Activated CD4-positive, alpha-beta T cell treated with anti-CD3 and anti-CD28 coated beads for 36 hours (primary cell): ENCODE measurements around the gene GNG8. TPM values are rescaled to one million over a fixed set of nuclear protein-coding genes. Genes with fewer than 3 reads are reported as not detected.

Source experiments
- ATAC-seq: fragments of 200-7000 bp; cut with Tn5 transposase; one replicate; pipeline ENCODE4 v1.10.0; 2021; ENCODE audit warnings: mild to moderate bottlenecking, moderate library complexity
- CTCF ChIA-PET: fragments of 350-600 bp; sonication (Branson Sonifier 250); formaldehyde crosslinking; loops from one replicate; lab custom pipeline; 2021; ENCODE audit warnings: antibody characterized with exemption; lab: Charles Lee
- POLR2A ChIA-PET: fragments of 350-600 bp; sonication (Branson Sonifier 250); formaldehyde crosslinking; loops from one replicate; lab custom pipeline; 2021; ENCODE audit warnings: antibody characterized with exemption, inconsistent platforms; lab: Charles Lee
- DNase-seq: peaks from one replicate; pipeline ENCODE4 v3.0.0-alpha.2; 2020
- H3K27ac Mint-ChIP-seq: one replicate; pipeline ENCODE4 v1.8.0; 2021; ENCODE audit warnings: mixed read lengths
- H3K27me3 Mint-ChIP-seq: one replicate; pipeline ENCODE4 v1.8.0; 2021; ENCODE audit warnings: mixed read lengths
- H3K36me3 Mint-ChIP-seq: one replicate; pipeline ENCODE4 v1.8.0; 2021; ENCODE audit warnings: low read depth, mixed read lengths
- H3K4me1 Mint-ChIP-seq: one replicate; pipeline ENCODE4 v1.8.0; 2021; ENCODE audit warnings: mixed read lengths
- H3K4me3 Mint-ChIP-seq: one replicate; pipeline ENCODE4 v1.8.0; 2021; ENCODE audit warnings: mild to moderate bottlenecking, moderate library complexity, mixed read lengths
- H3K9me3 Mint-ChIP-seq: one replicate; pipeline ENCODE4 v1.8.0; 2021; ENCODE audit warnings: low read depth, mixed read lengths
- intact Hi-C, 2 experiments: fragments of 100-400 bp; cut with DNase I in 1 of 2; cut with micrococcal nuclease in 1 of 2; formaldehyde crosslinking; loops; one replicate each; pipeline versions ENCODE4 v1.14.2 to v1.15.1; 2022 to 2024; cut with DNase I, micrococcal nuclease
- total RNA-seq, 2 experiments: library from RNA; stranded (reverse); gene quantifications; one replicate each; pipeline ENCODE4 v1.2.3, GENCODE V29; 2021

Gene GNG8
- total RNA-seq, 2 experiments from 2014 or later = 13.8 to 17.4 TPM

DNA sequence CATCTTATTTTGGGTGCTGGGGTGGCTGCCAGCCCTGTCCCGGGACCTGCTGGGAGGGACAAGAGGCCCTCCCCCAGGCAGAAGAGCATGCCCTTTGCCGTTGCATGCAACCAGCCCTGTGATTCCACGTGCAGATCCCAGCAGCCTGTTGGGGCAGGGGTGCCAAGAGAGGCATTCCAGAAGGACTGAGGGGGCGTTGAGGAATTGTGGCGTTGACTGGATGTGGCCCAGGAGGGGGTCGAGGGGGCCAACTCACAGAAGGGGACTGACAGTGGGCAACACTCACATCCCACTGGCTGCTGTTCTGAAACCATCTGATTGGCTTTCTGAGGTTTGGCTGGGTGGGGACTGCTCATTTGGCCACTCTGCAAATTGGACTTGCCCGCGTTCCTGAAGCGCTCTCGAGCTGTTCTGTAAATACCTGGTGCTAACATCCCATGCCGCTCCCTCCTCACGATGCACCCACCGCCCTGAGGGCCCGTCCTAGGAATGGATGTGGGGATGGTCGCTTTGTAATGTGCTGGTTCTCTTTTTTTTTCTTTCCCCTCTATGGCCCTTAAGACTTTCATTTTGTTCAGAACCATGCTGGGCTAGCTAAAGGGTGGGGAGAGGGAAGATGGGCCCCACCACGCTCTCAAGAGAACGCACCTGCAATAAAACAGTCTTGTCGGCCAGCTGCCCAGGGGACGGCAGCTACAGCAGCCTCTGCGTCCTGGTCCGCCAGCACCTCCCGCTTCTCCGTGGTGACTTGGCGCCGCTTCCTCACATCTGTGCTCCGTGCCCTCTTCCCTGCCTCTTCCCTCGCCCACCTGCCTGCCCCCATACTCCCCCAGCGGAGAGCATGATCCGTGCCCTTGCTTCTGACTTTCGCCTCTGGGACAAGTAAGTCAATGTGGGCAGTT, 26.2 kb downstream of the GNG8 start:
- POLR2A ChIA-PET = interaction anchor here (1.2 kb wide), 1 partner anchor 9 kb away, joined by 4 read pairs; no protein-coding TSS in a partner anchor
- Mint-ChIP-seq H3K27ac (peak overlapping the region; percentile 49), H3K27me3 (no peaks in the 10 kb centered on the region), H3K4me3 (no peak overlapping the region), H3K4me1 (peaks cover 68% of the 10 kb centered on the region), H3K36me3 (peaks cover 51% of the 10 kb centered on the region), H3K9me3 (no peaks in the 10 kb centered on the region)
- no peak for DNase-seq
- ATAC-seq = no peak
- intact Hi-C loops = loop anchor here in 1 of 2 experiments (10.0 kb wide), 1 partner anchor 1855 kb away; no protein-coding TSS in a partner anchor
- CTCF ChIA-PET = interaction anchor here (0.5 to 14.4 kb wide), 6 partner anchors 8 to 72 kb away, joined by 3 to 206 read pairs (median 4); partner anchors contain the start of genes CALM3 and DACT3

DNA sequence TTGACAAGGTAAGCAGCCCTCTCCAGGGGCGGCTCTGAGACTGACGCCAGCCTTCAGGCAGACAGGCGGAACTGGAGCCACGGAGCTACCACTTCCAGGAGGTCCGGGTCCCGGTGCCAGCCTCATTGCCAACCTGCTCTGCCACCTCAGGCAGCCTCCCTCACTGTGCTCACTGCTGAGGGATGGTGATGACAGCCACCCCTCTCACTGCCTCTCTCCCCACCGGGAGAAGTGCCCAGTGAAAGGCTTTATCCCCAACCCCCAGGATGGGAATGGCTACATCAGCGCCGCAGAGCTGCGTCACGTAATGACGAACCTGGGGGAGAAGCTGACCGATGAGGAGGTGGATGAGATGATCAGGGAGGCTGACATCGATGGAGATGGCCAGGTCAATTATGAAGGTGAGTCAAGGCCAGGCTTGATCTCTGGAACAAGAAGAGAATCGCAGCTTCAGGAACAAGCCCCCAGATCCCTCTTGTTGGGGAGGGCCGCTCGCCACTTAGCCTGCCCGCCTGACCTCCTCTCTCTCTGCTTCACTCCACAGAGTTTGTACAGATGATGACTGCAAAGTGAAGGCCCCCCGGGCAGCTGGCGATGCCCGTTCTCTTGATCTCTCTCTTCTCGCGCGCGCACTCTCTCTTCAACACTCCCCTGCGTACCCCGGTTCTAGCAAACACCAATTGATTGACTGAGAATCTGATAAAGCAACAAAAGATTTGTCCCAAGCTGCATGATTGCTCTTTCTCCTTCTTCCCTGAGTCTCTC, 27.2 kb downstream of the GNG8 start:
- ChIA-PET POLR2A (interaction anchor here (0.9 kb wide), 1 partner anchor 8 kb away, joined by 3 read pairs; no protein-coding TSS in a partner anchor), CTCF (interaction anchor here (0.7 to 14.4 kb wide), 5 partner anchors 14 to 71 kb away, joined by 3 to 206 read pairs (median 4); partner anchors contain the start of gene DACT3)
- Mint-ChIP-seq H3K4me1 (peaks cover 65% of the 10 kb centered on the region), H3K27ac (no peak overlapping the region), H3K27me3 (no peaks in the 10 kb centered on the region), H3K9me3 (no peaks in the 10 kb centered on the region), H3K36me3 (peaks cover 52% of the 10 kb centered on the region), H3K4me3 (no peak overlapping the region)
- intact Hi-C loops = loop anchor here in 1 of 2 experiments (10.0 kb wide), 1 partner anchor 1854 kb away; no protein-coding TSS in a partner anchor
- ATAC-seq (no peak), DNase-seq (no peak)

DNA sequence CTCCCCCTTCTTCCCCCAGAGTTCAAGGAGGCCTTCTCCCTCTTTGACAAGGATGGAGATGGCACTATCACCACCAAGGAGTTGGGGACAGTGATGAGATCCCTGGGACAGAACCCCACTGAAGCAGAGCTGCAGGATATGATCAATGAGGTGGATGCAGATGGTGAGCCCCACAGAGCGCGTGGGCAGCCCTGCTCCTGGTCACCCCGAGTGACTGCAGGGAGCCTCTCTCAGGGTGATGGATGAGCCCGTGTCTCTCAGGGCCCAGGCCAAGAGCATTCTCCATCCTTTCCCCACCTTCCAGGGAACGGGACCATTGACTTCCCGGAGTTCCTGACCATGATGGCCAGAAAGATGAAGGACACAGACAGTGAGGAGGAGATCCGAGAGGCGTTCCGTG, 27.8 kb downstream of the GNG8 start:
- H3K27me3 Mint-ChIP-seq = no peaks in the 10 kb centered on the region
- no peak for DNase-seq
- POLR2A ChIA-PET = interaction anchor here (0.9 kb wide), 1 partner anchor 9 kb away, joined by 3 read pairs; no protein-coding TSS in a partner anchor
- CTCF ChIA-PET = interaction anchor here (0.6 to 1.8 kb wide), 4 partner anchors 15 to 71 kb away, joined by 3 to 4 read pairs (median 4); partner anchors contain the start of gene DACT3
- H3K27ac Mint-ChIP-seq = no peak overlapping the region
- no peak overlapping the region for H3K4me3 Mint-ChIP-seq
- H3K9me3 Mint-ChIP-seq = no peaks in the 10 kb centered on the region
- intact Hi-C loops = loop anchor here in 1 of 2 experiments (10.0 kb wide), 1 partner anchor 1853 kb away; no protein-coding TSS in a partner anchor
- peaks cover 66% of the 10 kb centered on the region for H3K4me1 Mint-ChIP-seq
- ATAC-seq = no peak
- H3K36me3 Mint-ChIP-seq = peaks cover 58% of the 10 kb centered on the region

DNA sequence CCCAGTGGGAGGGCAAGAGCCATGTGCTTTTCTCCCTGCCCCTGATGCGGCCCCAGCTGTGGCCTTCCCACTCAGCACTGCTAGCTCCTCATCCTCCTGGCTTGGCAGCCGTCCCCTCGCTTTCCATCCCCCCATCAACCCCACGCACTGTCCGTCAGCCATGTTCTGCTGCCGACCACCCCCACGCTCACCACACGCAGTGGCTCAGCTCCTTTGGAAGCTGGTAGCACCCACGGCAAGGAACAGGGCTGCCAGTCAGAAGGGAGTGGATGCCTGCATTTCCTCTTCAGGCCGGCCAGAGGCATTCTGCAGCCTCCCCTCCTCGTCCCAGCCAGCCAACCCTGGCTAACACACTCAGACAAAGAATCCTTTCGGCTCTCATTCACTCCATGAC, 28.6 kb downstream of the GNG8 start:
- no peak overlapping the region for H3K4me3 Mint-ChIP-seq
- CTCF ChIA-PET = interaction anchor here (0.6 to 1.8 kb wide), 4 partner anchors 54 to 155 kb away, joined by 3 to 4 read pairs (median 4); partner anchors contain the start of gene DACT3
- H3K9me3 Mint-ChIP-seq = no peaks in the 10 kb centered on the region
- ATAC-seq = no peak
- H3K27ac Mint-ChIP-seq = no peak overlapping the region
- intact Hi-C loops = loop anchor here in 1 of 2 experiments (10.0 kb wide), 1 partner anchor 1853 kb away; no protein-coding TSS in a partner anchor
- peaks cover 67% of the 10 kb centered on the region for H3K4me1 Mint-ChIP-seq
- H3K36me3 Mint-ChIP-seq = peaks cover 62% of the 10 kb centered on the region
- H3K27me3 Mint-ChIP-seq = no peaks in the 10 kb centered on the region
- POLR2A ChIA-PET = interaction anchor here (0.5 to 1.9 kb wide), 6 partner anchors 10 to 56 kb away, joined by 3 to 10 read pairs (median 4); partner anchors contain the start of gene DACT3
- no peak for DNase-seq

DNA sequence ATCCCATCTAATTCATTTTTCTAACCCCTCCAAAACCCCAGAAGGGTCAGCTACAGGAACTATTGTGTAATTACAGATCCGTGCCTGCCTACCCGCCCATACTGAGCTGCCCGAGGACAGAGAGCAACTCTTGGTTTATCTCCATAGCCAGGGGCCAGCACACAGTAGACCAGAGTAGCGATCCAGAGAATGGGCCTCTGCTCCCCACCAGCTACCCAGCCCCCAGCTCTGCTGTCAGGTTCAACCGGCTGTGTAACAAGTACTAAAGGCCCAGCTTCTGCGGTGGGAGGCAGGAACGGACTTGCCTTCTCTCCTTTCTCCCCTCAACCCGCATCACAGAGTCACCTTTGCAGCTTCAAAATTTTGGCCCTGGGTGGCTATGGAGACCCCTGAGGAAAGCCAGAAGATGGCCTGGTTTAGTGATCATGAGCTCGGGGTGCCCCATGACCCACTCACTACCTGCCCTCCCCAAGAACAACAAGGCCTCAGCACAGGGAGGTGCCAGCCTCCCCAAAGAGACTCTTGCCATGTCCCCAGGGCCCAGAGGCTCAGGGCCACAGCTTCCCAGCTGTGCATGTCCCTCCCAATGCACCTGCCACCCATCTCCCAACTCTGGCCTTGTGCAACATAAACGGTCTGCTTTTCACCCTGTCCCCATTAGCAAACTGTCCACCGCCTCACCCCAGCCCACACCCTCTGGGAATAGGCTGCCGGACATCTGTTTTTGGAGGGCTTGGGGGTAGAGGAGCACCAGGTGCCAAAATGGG, 29.1 kb downstream of the GNG8 start:
- Mint-ChIP-seq H3K36me3 (peaks cover 67% of the 10 kb centered on the region), H3K27ac (no peak overlapping the region)

DNA sequence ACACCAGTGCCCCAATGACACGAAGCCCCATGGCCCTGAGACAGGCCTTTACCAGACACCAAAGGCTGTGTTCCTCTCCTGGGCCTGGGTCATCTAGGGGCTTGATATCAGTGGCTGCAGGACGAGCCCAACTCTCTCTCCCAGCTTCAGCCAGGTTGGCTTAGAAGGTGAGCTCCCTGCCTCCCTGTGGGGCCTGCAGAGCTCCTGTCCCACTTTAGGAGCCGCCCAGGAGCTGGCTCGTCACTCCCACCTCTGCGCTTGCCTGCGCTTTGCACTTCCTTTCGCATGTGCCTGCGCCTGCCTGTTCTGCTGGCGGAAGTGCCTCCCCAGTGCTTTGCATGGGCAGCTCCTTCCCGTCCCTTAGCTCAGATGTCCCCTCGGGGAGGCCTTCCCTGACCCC, 30.0 kb downstream of the GNG8 start:
- intact Hi-C loops = loop anchor here in 1 of 2 experiments (10.0 kb wide), 1 partner anchor 1851 kb away; no protein-coding TSS in a partner anchor
- POLR2A ChIA-PET = interaction anchor here (0.6 to 1.9 kb wide), 5 partner anchors 13 to 255 kb away, joined by 3 to 14 read pairs (median 3); no protein-coding TSS in a partner anchor
- no peaks in the 10 kb centered on the region for H3K9me3 Mint-ChIP-seq
- ATAC-seq = no peak
- H3K4me3 Mint-ChIP-seq = no peak overlapping the region
- peaks cover 61% of the 10 kb centered on the region for H3K36me3 Mint-ChIP-seq
- no peaks in the 10 kb centered on the region for H3K27me3 Mint-ChIP-seq
- DNase-seq = no peak
- peaks cover 53% of the 10 kb centered on the region for H3K4me1 Mint-ChIP-seq
- H3K27ac Mint-ChIP-seq = no peak overlapping the region
- CTCF ChIA-PET = interaction anchor here (0.5 to 2.6 kb wide), 7 partner anchors 8 to 233 kb away, joined by 3 to 12 read pairs (median 3); partner anchors contain the start of gene DACT3

More for the DNA sequence above, 29.1 kb downstream of the GNG8 start:
- POLR2A ChIA-PET = interaction anchor here (0.6 to 1.9 kb wide), 5 partner anchors 12 to 107 kb away, joined by 3 to 14 read pairs (median 4); partner anchors contain the start of gene DACT3
- H3K9me3 Mint-ChIP-seq = no peaks in the 10 kb centered on the region
- CTCF ChIA-PET = interaction anchor here (0.6 to 2.6 kb wide), 7 partner anchors 16 to 232 kb away, joined by 3 to 12 read pairs (median 4); partner anchors contain the start of gene DACT3
- H3K4me1 Mint-ChIP-seq = peaks cover 61% of the 10 kb centered on the region
- H3K27me3 Mint-ChIP-seq = no peaks in the 10 kb centered on the region
- no peak overlapping the region for H3K4me3 Mint-ChIP-seq
- ATAC-seq = no peak
- no peak for DNase-seq
- intact Hi-C loops = loop anchor here in 1 of 2 experiments (10.0 kb wide), 1 partner anchor 1852 kb away; no protein-coding TSS in a partner anchor

DNA sequence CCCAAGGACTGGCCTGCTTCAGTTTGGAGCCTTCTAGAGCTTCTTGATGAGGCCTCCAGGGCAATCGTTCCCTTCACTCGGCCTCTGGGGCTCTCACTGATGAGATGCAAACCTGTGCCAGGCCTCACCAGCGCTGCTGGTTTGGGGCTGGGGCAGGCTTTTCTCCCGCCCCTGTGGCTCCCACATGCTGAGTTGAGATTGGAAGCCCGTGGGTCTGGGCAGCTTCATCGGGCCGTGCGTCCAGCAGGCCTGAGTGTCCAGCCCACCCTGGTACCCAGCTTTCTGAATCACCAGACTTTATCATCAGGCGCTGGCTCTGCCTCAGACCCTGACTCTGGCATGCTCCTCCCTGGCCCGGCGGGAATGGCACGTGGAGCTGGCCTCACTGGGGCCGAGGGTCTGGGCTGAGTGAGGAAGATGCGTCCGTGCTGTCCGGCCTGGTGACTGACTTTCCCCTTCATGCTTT, 30.6 kb downstream of the GNG8 start:
- H3K4me3 Mint-ChIP-seq = no peak overlapping the region
- intact Hi-C loops = loop anchor here in 1 of 2 experiments (10.0 kb wide), 1 partner anchor 1851 kb away; no protein-coding TSS in a partner anchor

DNA sequence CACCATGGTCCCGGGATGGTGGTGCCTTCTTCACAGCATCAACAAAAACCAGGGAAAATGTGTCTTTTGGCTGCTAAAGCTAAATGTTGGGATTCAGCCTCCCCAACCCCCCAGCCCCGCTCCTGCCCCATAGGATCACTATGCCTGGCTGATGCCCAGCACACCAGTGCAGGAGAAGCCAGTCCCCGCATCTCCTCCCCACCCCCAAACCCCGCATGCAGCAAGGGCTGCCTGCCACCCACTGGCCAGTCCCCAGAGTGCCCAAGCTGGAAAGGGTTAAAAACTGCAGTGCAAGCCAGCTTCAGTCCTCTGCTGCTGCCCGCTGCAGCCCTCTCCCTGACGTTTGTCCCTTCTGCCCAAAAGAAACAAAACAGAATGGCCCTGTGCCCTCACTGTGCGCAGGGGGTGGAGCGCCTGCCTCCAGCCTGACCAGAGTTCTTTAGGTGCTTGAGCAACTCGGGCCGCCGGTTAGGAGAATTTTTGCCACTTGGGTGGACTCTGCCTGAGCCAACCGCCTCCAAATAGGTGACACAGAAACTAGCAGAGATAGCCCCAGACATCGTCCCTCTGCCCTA, 31.1 kb downstream of the GNG8 start:
- Mint-ChIP-seq H3K36me3 (peaks cover 52% of the 10 kb centered on the region), H3K9me3 (no peaks in the 10 kb centered on the region), H3K27me3 (no peaks in the 10 kb centered on the region), H3K4me3 (no peak overlapping the region), H3K4me1 (peaks cover 46% of the 10 kb centered on the region), H3K27ac (peak overlapping the region; percentile 19)
- ATAC-seq (no peak), DNase-seq (no peak)
- POLR2A ChIA-PET = interaction anchor here (1.0 kb wide), 1 partner anchor 254 kb away, joined by 3 read pairs; no protein-coding TSS in a partner anchor
- CTCF ChIA-PET = interaction anchor here (0.7 to 2.6 kb wide), 4 partner anchors 9 to 57 kb away, joined by 3 to 12 read pairs (median 4); partner anchors contain the start of gene DACT3
- intact Hi-C loops = loop anchor here in 1 of 2 experiments (5.0 to 10.0 kb wide), 3 partner anchors 622 to 1850 kb away; no protein-coding TSS in a partner anchor

More for the DNA sequence above, 30.6 kb downstream of the GNG8 start:
- Mint-ChIP-seq H3K36me3 (peaks cover 55% of the 10 kb centered on the region), H3K9me3 (no peaks in the 10 kb centered on the region), H3K27ac (no peak overlapping the region), H3K27me3 (no peaks in the 10 kb centered on the region), H3K4me1 (peaks cover 46% of the 10 kb centered on the region)
- DNase-seq = no peak
- ChIA-PET CTCF (interaction anchor here (0.7 to 2.6 kb wide), 4 partner anchors 9 to 56 kb away, joined by 3 to 12 read pairs (median 4); partner anchors contain the start of gene DACT3), POLR2A (interaction anchor here (0.8 to 1.9 kb wide), 3 partner anchors 13 to 255 kb away, joined by 3 to 4 read pairs (median 3); no protein-coding TSS in a partner anchor)
- no peak for ATAC-seq

DNA sequence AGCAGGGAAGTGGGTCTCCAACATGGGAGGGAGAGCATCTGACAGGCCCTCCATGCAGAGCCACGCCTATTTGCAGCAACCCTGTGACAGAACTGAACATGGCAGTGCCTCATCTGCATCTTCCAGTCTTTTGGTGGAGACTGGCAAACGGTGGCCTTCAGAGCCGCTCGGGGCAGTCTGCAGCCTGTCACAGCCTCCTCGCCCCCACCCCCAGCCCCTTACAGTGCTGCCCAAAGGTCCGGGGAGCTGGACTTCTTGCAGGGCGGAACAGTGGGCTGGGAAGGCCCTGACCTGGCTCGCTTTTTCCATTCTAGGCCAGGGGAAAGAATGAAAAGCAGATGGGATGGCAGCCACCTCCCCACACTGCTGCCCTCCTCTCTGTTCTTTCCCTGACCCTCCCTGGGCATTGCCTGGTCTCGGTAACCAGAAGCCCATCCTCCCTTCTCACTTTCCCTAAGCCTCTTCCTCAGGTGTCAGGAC, 32.2 kb downstream of the GNG8 start:
- intact Hi-C loops = loop anchor here in 1 of 2 experiments (2.0 to 10.0 kb wide), 4 partner anchors 13 to 1849 kb away; no protein-coding TSS in a partner anchor
- ChIA-PET POLR2A (interaction anchor here (3.3 to 3.7 kb wide), 2 partner anchors 8 to 14 kb away, joined by 19 to 24 read pairs; no protein-coding TSS in a partner anchor), CTCF (interaction anchor here (1.6 to 3.9 kb wide), 2 partner anchors 10 to 17 kb away, joined by 5 to 65 read pairs; no protein-coding TSS in a partner anchor)
- Mint-ChIP-seq H3K4me1 (peaks cover 38% of the 10 kb centered on the region), H3K4me3 (peak overlapping the region; percentile 84), H3K27me3 (no peaks in the 10 kb centered on the region), H3K27ac (peak overlapping the region; percentile 87), H3K9me3 (peaks cover 2% of the 10 kb centered on the region), H3K36me3 (peaks cover 42% of the 10 kb centered on the region)
- DNase-seq (no peak), ATAC-seq (no peak)
